Activated CD8-positive, alpha-beta memory T cell treated with anti-CD3 and anti-CD28 coated beads for 1 hour (primary cell): Measurements from ENCODE around the gene GAS5.
A peak's percentile ranks its signal among the peaks of the same experiment; 100 is the strongest.
"Not testable (repeated sequence)": the region's sequence is repeated elsewhere in the genome, so short reads cannot be mapped to it uniquely, and the experiment has no call there.

Source experiments
- DNase-seq, 2 donors: peaks; one replicate each; pipeline ENCODE4 v3.0.0-alpha.2; 2020; ENCODE audit warnings: low read depth in 1 of 2; ENCODE audit errors: extremely low read depth in 1 of 2

The GAS5 gene

DNA sequence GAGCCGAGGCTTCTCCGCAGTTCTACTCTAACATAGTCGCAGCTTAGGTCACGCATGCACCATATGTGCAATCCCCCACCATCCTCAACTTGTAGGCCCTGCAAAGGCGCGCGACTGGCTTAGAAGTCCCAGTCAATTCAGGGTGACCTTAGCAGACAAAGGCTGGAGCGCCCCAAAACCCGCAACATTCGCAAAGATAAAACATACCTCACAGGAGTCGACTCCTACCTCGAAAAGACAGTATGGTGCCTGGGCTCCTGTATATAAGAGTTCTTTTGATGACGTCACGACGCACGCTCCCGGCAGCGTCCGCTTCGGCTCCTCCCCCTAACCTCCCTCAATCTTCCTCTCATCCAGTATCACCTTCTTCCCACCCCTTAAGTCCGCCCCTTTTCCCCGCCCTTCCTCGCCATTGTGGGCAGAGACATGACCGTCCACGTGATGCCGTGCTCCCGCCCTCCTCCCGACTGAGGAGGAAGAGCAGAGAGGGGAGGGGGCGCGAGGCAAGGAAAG lies at the start of gene GAS5:
Gene GAS5, minus strand, starts transcription at position 237 of the 513 bp plus-strand sequence.
- peak; percentile 95 to 98 for DNase-seq

DNA sequence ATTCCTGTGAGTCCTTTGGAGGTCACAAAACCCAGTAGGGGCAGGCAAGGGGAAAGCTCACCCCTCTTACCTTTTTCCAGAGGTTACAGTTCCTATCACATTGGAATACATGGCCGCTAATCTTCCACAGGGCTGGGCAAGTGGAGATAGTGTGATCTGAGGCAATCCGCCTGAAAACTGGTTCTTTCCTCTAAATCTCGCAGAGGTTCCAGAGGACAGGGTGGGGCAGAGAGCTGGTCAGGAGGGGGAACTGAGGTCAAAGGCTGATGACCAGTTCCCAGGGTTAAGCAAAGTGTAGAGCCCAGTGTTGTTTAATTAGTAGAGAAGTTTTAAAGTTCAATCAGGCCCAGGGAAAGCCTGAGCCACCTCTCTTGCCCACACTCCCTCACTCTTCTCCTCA lies 49.4 kb upstream of the GAS5 start, which contains the start of gene SERPINC1:
Gene SERPINC1, minus strand, starts transcription at position 179 of the 400 bp plus-strand sequence. Its CDS starts 68 bp downstream, at position 111.
- no peak for DNase-seq

GRCh38 chr1:173916667-173917066 lies 48.9 kb upstream of the GAS5 start:
- no peak for DNase-seq

GRCh38 chr1:173915596-173915995 lies 47.8 kb upstream of the GAS5 start:
- no peak for DNase-seq

GRCh38 chr1:173914366-173914871 lies 46.6 kb upstream of the GAS5 start:
- no peak for DNase-seq

DNA sequence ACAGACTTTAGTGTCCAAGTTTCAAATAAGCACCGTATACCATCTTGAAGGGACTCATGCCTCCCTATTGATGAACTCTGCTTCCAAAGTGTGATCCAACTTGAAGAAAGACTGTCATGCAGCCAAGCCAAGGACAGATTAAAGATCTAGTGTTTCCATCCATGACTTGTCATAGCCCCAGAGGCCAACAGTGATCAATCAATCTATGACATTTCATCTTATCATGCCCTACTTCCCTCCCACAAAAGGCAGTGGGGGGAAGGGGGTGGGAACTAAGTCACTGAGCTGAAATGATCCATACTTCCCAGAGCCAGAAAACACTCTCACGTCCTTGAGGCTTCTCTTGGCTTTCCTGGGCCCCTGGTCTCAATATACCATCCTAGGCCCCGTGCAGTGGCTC lies 45.3 kb upstream of the GAS5 start:
- no peak for DNase-seq

GRCh38 chr1:173903827-173904531 lies 36.2 kb upstream of the GAS5 start:
- no peak for DNase-seq

- no peak for DNase-seq
Observed at GRCh38 chr1:173900992-173901391, 33.2 kb upstream of the GAS5 start.

- no peak for DNase-seq
Observed at GRCh38 chr1:173900427-173900826, 32.6 kb upstream of the GAS5 start.

GRCh38 chr1:173894189-173894588 lies 26.4 kb upstream of the GAS5 start:
- DNase-seq = no peak

GRCh38 chr1:173893611-173894010 lies 25.8 kb upstream of the GAS5 start:
- no peak for DNase-seq

DNA sequence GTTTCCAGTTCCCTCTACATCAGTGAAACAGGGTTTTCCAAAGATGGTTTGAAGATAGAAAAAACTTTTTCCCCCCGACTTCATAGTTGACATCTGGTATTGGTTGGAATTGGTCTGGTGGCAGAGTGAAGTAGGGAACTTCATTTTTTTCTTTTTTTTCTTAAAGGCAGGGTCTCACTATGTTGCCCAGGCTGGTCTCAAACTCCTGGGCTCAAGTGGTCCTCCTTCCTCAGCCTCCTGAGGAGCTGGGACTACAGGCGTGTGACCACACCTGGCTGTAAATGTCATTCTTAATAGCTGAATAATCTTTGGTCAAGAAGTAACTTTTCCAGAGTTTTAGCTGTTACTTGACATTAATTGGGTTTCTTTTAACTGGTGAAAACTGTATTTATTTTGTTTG lies 22.1 kb upstream of the GAS5 start:
- no peak for DNase-seq

DNA sequence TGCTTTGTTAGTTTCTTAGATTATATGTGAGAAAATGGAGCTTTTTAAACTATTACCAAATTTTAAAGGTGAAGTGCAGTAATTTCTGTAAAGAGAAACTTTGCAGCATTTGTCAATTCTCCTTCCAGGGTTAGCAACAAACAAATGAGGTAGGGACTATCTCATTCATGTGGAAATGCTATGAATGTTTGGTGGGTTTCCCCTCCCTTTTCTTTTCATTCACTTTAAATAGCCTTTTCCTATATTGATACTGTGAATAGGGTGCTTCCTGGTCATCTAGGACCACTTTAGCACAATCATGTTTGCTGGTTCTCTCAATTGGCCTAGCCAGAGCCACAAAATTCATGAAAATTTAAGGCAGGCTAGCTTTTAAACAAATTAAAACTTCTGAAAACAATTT lies 21.0 kb upstream of the GAS5 start:
- no peak for DNase-seq

DNA sequence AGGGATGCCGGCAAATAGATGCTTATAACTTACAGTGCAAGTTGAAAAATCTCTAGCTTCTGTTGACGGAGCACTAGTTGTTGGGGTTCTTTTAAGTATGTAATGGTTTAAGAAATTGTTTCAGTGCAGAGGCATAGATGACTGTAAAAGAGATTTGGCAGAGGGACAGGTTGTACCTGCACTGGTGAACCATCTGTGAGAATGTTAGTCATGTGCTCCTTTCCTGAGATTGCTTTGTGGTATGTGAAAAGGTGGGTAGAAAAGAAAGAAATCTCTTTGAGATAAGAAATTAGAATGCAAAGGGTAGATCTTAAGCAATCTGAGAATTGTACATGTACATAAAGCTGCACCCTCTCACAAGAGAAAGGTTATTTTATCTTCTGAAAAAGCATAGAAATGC lies 19.8 kb upstream of the GAS5 start:
- DNase-seq = no peak

GRCh38 chr1:173886746-173887611 lies 19.2 kb upstream of the GAS5 start:
- no peak for DNase-seq

GRCh38 chr1:173884701-173885100 lies 16.9 kb upstream of the GAS5 start:
- DNase-seq = no peak

GRCh38 chr1:173881117-173881516 lies 13.3 kb upstream of the GAS5 start:
- DNase-seq = not testable (repeated sequence)

- DNase-seq = no peak
Observed at GRCh38 chr1:173878251-173878650, 10.5 kb upstream of the GAS5 start.

GRCh38 chr1:173876732-173877131 lies 8.9 kb upstream of the GAS5 start:
- no peak for DNase-seq

DNA sequence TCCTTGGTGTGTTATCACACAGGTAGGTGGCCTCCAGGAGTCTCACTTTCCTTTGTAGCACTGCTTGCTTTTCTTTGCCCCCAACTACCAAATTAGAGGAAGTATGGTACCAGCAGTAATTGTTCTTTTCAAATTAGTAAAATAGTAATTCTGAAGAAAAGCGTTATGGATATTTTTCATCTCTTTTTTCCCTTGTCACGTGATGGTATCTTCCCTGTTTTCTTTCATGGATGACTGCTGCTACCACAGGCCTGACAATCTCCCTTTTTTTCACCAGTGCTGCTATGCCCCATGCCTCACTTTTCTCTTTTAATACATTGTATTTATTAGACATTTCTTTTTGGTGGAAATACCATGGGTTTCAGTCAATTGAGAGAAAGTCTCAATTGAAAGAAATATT lies 3.7 kb upstream of the GAS5 start:
- DNase-seq = no peak

GRCh38 chr1:173871091-173871490 lies 3.3 kb upstream of the GAS5 start:
- DNase-seq = no peak
